Muscle layer of colon (tissue), 2 donors: Measurements from ENCODE around the gene CCDC12.

ENCODE experiments used
- H3K27ac ChIP-seq: one replicate; pipeline ENCODE4 v1.7.0; 2013; ENCODE audit warnings: low read depth, mild to moderate bottlenecking, low read length, moderate library complexity
- H3K27me3 ChIP-seq, 2 donors: one replicate each; pipeline ENCODE4 v1.7.0; 2013; ENCODE audit warnings: low read length in 2 of 2, mild to moderate bottlenecking in 2 of 2; ENCODE audit not compliant: insufficient read depth in 2 of 2, control insufficient read depth in 1 of 2
- H3K36me3 ChIP-seq: one replicate; pipeline ENCODE4 v1.7.0; 2013; ENCODE audit warnings: mild to moderate bottlenecking, low read length; ENCODE audit not compliant: insufficient read depth
- H3K4me1 ChIP-seq: one replicate; pipeline ENCODE4 v1.7.0; 2013; ENCODE audit warnings: mild to moderate bottlenecking, low read length; ENCODE audit not compliant: insufficient read depth
- H3K4me3 ChIP-seq, 2 donors: one replicate each; pipeline ENCODE4 v1.7.0; 2013; ENCODE audit warnings: low read length in 2 of 2, low read depth in 1 of 2, mild to moderate bottlenecking in 1 of 2, moderate library complexity in 1 of 2
- H3K9ac ChIP-seq: one replicate; pipeline ENCODE4 v1.7.0; 2013; ENCODE audit warnings: low read length
- H3K9me3 ChIP-seq: one replicate; pipeline ENCODE4 v1.7.0; 2013; ENCODE audit warnings: mild to moderate bottlenecking, low read length
- donor health status: abdominal sarcoma.
- donor health status: Adenocarcinoma of cecum.

Gene CCDC12

GRCh38 chr3:46999516-47000197 is 23.1 kb upstream of the CCDC12 start:
- H3K9me3 ChIP-seq = no peaks in the 10 kb centered on the region
- H3K36me3 ChIP-seq = peaks cover 31% of the 10 kb centered on the region
- H3K9ac ChIP-seq = no peak overlapping the region
- H3K27me3 ChIP-seq = no peaks in the 10 kb centered on the region
- H3K27ac ChIP-seq = no peak overlapping the region
- H3K4me1 ChIP-seq = no peaks in the 10 kb centered on the region
- H3K4me3 ChIP-seq = no peak overlapping the region

- Histone ChIP-seq H3K4me3 (no peak overlapping the region), H3K27ac (no peak overlapping the region), H3K36me3 (peaks cover 24% of the 10 kb centered on the region), H3K9me3 (no peaks in the 10 kb centered on the region), H3K4me1 (no peaks in the 10 kb centered on the region), H3K9ac (no peak overlapping the region), H3K27me3 (no peaks in the 10 kb centered on the region)
Measured at GRCh38 chr3:46998852-46999515, 22.4 kb upstream of the CCDC12 start.

GRCh38 chr3:46998121-46998851 is 21.7 kb upstream of the CCDC12 start:
- Histone ChIP-seq H3K4me1 (no peaks in the 10 kb centered on the region), H3K9me3 (no peaks in the 10 kb centered on the region), H3K27ac (no peak overlapping the region), H3K27me3 (no peaks in the 10 kb centered on the region), H3K36me3 (peaks cover 17% of the 10 kb centered on the region), H3K4me3 (no peak overlapping the region), H3K9ac (no peak overlapping the region)

- Histone ChIP-seq H3K27me3 (no peaks in the 10 kb centered on the region), H3K4me3 (no peak overlapping the region), H3K9me3 (no peaks in the 10 kb centered on the region), H3K27ac (no peak overlapping the region), H3K36me3 (peaks cover 10% of the 10 kb centered on the region), H3K4me1 (no peaks in the 10 kb centered on the region), H3K9ac (no peak overlapping the region)
Measured at GRCh38 chr3:46997453-46998091, 21.0 kb upstream of the CCDC12 start.

- H3K36me3 ChIP-seq = peaks cover 9% of the 10 kb centered on the region
- no peak overlapping the region for H3K27ac ChIP-seq
- no peaks in the 10 kb centered on the region for H3K4me1 ChIP-seq
- no peak overlapping the region for H3K4me3 ChIP-seq
- H3K27me3 ChIP-seq = no peaks in the 10 kb centered on the region
- no peak overlapping the region for H3K9ac ChIP-seq
- no peaks in the 10 kb centered on the region for H3K9me3 ChIP-seq
Measured at GRCh38 chr3:46996689-46997452, 20.3 kb upstream of the CCDC12 start.

GRCh38 chr3:46995901-46996562 is 19.5 kb upstream of the CCDC12 start:
- Histone ChIP-seq H3K4me1 (no peaks in the 10 kb centered on the region), H3K9me3 (no peaks in the 10 kb centered on the region), H3K4me3 (no peak overlapping the region), H3K27me3 (no peaks in the 10 kb centered on the region), H3K9ac (no peak overlapping the region), H3K36me3 (peaks cover 9% of the 10 kb centered on the region), H3K27ac (no peak overlapping the region)

GRCh38 chr3:46994801-46995731 is 18.5 kb upstream of the CCDC12 start:
- no peaks in the 10 kb centered on the region for H3K27me3 ChIP-seq
- no peaks in the 10 kb centered on the region for H3K4me1 ChIP-seq
- H3K9me3 ChIP-seq = no peaks in the 10 kb centered on the region
- peaks cover 3% of the 10 kb centered on the region for H3K36me3 ChIP-seq
- no peak overlapping the region for H3K27ac ChIP-seq
- no peak overlapping the region for H3K4me3 ChIP-seq
- no peak overlapping the region for H3K9ac ChIP-seq

GRCh38 chr3:46993986-46994385 is 17.4 kb upstream of the CCDC12 start:
- H3K9me3 ChIP-seq = no peaks in the 10 kb centered on the region
- H3K36me3 ChIP-seq = no peaks in the 10 kb centered on the region
- H3K27me3 ChIP-seq = no peaks in the 10 kb centered on the region
- no peak overlapping the region for H3K27ac ChIP-seq
- no peaks in the 10 kb centered on the region for H3K4me1 ChIP-seq
- H3K9ac ChIP-seq = no peak overlapping the region
- no peak overlapping the region for H3K4me3 ChIP-seq

GRCh38 chr3:46993292-46993691 is 16.7 kb upstream of the CCDC12 start:
- Histone ChIP-seq H3K27me3 (no peaks in the 10 kb centered on the region), H3K9ac (no peak overlapping the region), H3K4me3 (no peak overlapping the region), H3K4me1 (no peaks in the 10 kb centered on the region), H3K36me3 (no peaks in the 10 kb centered on the region), H3K27ac (no peak overlapping the region), H3K9me3 (no peaks in the 10 kb centered on the region)

- Histone ChIP-seq H3K36me3 (no peaks in the 10 kb centered on the region), H3K27ac (no peak overlapping the region), H3K4me1 (peaks cover under 1% of the 10 kb centered on the region), H3K9ac (no peak overlapping the region), H3K27me3 (no peaks in the 10 kb centered on the region), H3K9me3 (no peaks in the 10 kb centered on the region), H3K4me3 (no peak overlapping the region)
Measured at GRCh38 chr3:46992231-46992630, 15.7 kb upstream of the CCDC12 start.
